ENCODE data around the gene NBDY.

The NBDY gene

GRCh38 chrX:56786889-56787733 lies 58.1 kb downstream of the NBDY start:
- no peak for DNase-seq

- no peak for DNase-seq
These were observed 58.7 kb downstream of the NBDY start for GRCh38 chrX:56787734-56788152.

GRCh38 chrX:56788229-56788628 lies 59.2 kb downstream of the NBDY start:
- no peak for DNase-seq

GRCh38 chrX:56788717-56789122 lies 59.7 kb downstream of the NBDY start:
- DNase-seq, result no peak

GRCh38 chrX:56789518-56790070 lies 60.6 kb downstream of the NBDY start:
- no peak for DNase-seq

GRCh38 chrX:56790778-56791177 lies 61.7 kb downstream of the NBDY start:
- no peak for DNase-seq

- no peak for DNase-seq
These were observed 62.4 kb downstream of the NBDY start for GRCh38 chrX:56791456-56791855.

GRCh38 chrX:56792270-56793111 lies 63.4 kb downstream of the NBDY start:
- DNase-seq, result no peak

- no peak for DNase-seq
These were observed 64.0 kb downstream of the NBDY start for GRCh38 chrX:56793112-56793430.

GRCh38 chrX:56793521-56794320 lies 64.7 kb downstream of the NBDY start:
- DNase-seq, result no peak

- no peak for DNase-seq
These were observed 65.6 kb downstream of the NBDY start for GRCh38 chrX:56794404-56795230.

- no peak for DNase-seq
These were observed 66.3 kb downstream of the NBDY start for GRCh38 chrX:56795309-56795868.

- no peak for DNase-seq
These were observed 67.8 kb downstream of the NBDY start for GRCh38 chrX:56796641-56797395.

- DNase-seq, result no peak
These were observed 68.7 kb downstream of the NBDY start for GRCh38 chrX:56797574-56798338.

GRCh38 chrX:56798339-56798711 lies 69.3 kb downstream of the NBDY start:
- no peak for DNase-seq

GRCh38 chrX:56798866-56799758 lies 70.1 kb downstream of the NBDY start:
- no peak for DNase-seq

GRCh38 chrX:56800307-56800706 lies 71.3 kb downstream of the NBDY start:
- no peak for DNase-seq

- DNase-seq, result peak; percentile 60
These were observed 71.8 kb downstream of the NBDY start for GRCh38 chrX:56800801-56801200.

GRCh38 chrX:56802428-56802827 lies 73.4 kb downstream of the NBDY start:
- DNase-seq, result no peak
